ENCODE measurements around the gene CERS1. TPM values are rescaled to one million over a fixed set of nuclear protein-coding genes. Genes with fewer than 3 reads are reported as not detected.

CERS1 gene
- total and polyA plus RNA-seq, 8 donors: 0.20 to 4.0 (median 3.4) TPM

GRCh38 chr19:18850471-18851375 is 45.2 kb downstream of the CERS1 start:
- Histone ChIP-seq H3K27ac (no peak overlapping the region), H3K36me3 (peaks cover 8 to 76% of the 10 kb centered on the region in 2 donors), H3K4me1 (peaks cover 28 to 52% of the 10 kb centered on the region in 2 donors), H3K4me3 (no peak overlapping the region), H3K9me3 (no peaks in the 10 kb centered on the region), H3K27me3 (no peaks in the 10 kb centered on the region)
- no peak for TF ChIP-seq CTCF (IDR thresholded peaks at IDR 0.05)
- no peak for ATAC-seq
- intact Hi-C loops (cut with DNase I): no loop called here
- no peak for DNase-seq

GRCh38 chr19:18849838-18850400 is 46.0 kb downstream of the CERS1 start:
- Histone ChIP-seq H3K27me3 (no peaks in the 10 kb centered on the region), H3K4me1 (peaks cover 28 to 58% of the 10 kb centered on the region in 2 donors), H3K36me3 (peaks cover 4 to 68% of the 10 kb centered on the region in 2 donors), H3K9me3 (no peaks in the 10 kb centered on the region), H3K4me3 (no peak overlapping the region), H3K27ac (peak overlapping the region; percentile 75 to 96)
- no peak for TF ChIP-seq CTCF (IDR thresholded peaks at IDR 0.05)
- ATAC-seq: no peak
- intact Hi-C loops (cut with DNase I): loop anchor here in 1 of 2 donors (10.0 kb wide), 1 partner anchor 395 kb away; no protein-coding TSS in a partner anchor
- no peak for DNase-seq

GRCh38 chr19:18848878-18849661 is 46.9 kb downstream of the CERS1 start:
- intact Hi-C loops (cut with DNase I): loop anchor here in 1 of 2 donors (10.0 kb wide), 1 partner anchor 394 kb away; no protein-coding TSS in a partner anchor
- peak overlapping the region in 1 of 2 donors; percentile 4 for H3K4me3 ChIP-seq
- TF ChIP-seq CTCF (IDR thresholded peaks at IDR 0.05): no peak
- no peaks in the 10 kb centered on the region for H3K27me3 ChIP-seq
- peaks cover 0 to 60% of the 10 kb centered on the region in 2 donors for H3K36me3 ChIP-seq
- ATAC-seq (peak; percentile 60), DNase-seq (peak in 3 of 4 donors; percentile 74 to 88 (median 75))
- H3K4me1 ChIP-seq: peaks cover 28 to 65% of the 10 kb centered on the region in 2 donors
- peak overlapping the region; percentile 75 to 96 for H3K27ac ChIP-seq
- H3K9me3 ChIP-seq: no peaks in the 10 kb centered on the region

- peak; percentile 22 for ATAC-seq
- intact Hi-C loops (cut with DNase I): loop anchor here in 1 of 2 donors (10.0 kb wide), 1 partner anchor 393 kb away; no protein-coding TSS in a partner anchor
- peaks cover 28 to 76% of the 10 kb centered on the region in 2 donors for H3K4me1 ChIP-seq
- H3K27ac ChIP-seq: peak overlapping the region; percentile 75 to 96
- no peaks in the 10 kb centered on the region for H3K27me3 ChIP-seq
- peak in 1 of 4 donors; percentile 21 for DNase-seq
- TF ChIP-seq CTCF (IDR thresholded peaks at IDR 0.05): peak in 1 of 2 donors; percentile 37
- no peaks in the 10 kb centered on the region for H3K9me3 ChIP-seq
- H3K36me3 ChIP-seq: peaks cover 0 to 47% of the 10 kb centered on the region in 2 donors
- no peak overlapping the region for H3K4me3 ChIP-seq
These were observed 48.2 kb downstream of the CERS1 start for GRCh38 chr19:18847549-18848463.
